HCEC 1CT (cell line): ENCODE results near the gene LRP5.
"Not testable (repeated sequence)": the region's sequence is repeated elsewhere in the genome, so short reads cannot be mapped to it uniquely, and the experiment has no call there.

Source experiments
- DNase-seq: peaks from one replicate; pipeline ENCODE4 v3.0.0-alpha.2; 2017

The LRP5 gene

GRCh38 chr11:68475626-68476025 lies 163.2 kb downstream of the LRP5 start:
- not testable (repeated sequence) for DNase-seq

GRCh38 chr11:68479390-68479789 lies 167.0 kb downstream of the LRP5 start:
- DNase-seq = no peak

GRCh38 chr11:68480193-68480592 lies 167.8 kb downstream of the LRP5 start:
- DNase-seq = no peak

DNA sequence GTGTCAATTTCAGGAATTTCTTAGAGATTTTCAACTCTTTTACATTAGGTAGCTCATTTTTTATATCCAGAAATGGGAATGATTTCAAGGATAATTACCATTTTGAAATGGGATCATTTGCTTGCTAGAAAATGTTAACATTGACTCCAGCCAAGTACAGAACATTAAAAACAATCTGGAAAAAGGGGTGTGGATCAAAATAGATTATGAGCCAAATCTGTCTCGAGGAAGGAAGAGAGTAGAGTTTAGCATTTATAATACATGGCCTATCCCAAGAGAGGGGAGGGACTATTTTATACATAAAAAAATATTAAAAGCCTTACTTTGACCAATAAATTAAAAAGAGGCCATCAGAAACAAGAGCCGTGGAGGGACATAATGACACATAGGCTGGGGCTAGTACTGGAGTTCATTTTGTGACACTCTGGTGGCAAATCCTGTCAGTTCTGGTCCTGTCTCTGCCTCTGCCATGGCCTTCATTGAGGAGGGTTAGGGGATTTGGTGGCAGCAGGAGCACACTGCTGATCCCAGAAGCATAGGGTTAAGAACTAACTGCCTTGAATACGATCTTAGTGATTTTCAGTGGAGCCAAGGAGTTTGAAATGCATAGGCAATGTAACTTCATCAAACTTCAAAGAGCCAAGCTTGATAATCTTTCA lies 168.6 kb downstream of the LRP5 start:
- DNase-seq = no peak

DNA sequence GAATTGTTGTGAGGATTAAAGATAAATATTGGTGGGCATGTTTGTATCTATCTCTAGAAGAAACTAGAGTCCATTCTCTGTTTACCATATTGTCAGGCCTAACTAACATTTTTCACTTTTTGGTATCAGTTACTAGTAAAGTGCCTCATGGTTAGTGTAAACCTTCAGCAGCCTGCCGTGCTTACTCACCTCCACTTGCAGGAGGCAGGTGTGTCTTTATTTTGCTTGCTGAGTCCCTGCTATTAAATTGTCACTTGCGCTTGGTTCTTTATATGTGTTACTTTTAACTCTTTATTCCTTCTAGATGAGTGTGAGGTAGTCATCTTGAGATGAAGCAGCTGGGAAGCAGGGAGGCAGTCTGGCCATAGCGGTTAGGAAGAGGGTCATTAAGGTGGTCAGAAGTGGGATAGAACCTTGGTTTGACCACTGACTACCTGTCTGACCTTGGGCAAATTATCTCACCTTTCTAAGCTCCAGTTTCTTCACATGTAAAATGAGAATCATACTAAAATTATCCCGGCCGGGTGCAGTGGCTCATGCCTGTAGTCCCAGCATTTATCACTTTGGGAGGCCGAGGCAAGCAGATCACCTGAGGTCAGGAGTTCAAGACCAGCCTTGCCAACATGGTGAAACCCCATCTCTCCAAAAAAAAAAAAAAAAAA lies 169.3 kb downstream of the LRP5 start:
- DNase-seq = no peak

GRCh38 chr11:68488623-68489022 lies 176.2 kb downstream of the LRP5 start:
- DNase-seq = no peak

DNA sequence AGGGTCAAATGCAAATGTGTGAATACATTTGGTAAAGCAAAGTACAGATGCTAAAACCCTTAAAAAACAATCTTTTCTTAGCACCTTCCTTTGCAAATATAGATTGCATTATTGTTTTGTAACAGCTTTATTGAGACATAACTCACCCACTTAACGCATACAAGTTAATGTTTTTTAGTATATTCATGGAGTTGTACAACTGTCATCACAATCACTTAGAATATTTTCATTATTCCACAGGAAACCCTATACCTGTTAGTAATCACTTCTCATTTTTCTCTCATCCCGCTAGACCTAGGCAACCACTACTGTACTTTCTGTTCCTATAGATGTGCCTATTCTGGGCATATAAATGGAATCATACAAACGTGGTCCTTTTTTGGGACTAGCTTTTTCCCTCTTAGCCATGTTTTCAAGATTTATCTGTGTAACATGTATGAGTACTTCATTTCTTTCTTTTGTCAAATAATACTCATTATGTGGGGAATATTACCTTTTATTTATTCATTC lies 182.9 kb downstream of the LRP5 start:
- no peak for DNase-seq

DNA sequence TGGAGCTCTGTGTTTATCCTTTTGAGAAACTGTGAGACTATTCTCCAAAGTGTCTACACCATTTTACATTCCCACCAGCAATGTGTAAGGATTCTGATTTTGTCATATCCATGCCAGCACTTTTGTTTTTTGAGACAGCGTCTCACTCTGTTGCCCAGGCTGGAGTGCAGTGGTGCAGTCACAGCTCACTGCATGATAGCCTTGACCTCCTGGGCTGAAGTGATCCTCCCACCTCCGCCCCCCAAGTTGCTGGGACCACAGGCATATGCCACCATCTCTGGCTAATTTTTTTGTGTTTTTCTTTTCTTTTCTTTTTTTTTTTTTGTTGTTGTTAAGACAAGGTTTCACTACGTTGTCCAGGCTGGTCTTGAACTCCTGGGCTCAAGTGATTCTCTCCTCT lies 183.5 kb downstream of the LRP5 start:
- DNase-seq = no peak

GRCh38 chr11:68497761-68498160 lies 185.4 kb downstream of the LRP5 start:
- DNase-seq = no peak

GRCh38 chr11:68498321-68498720 lies 185.9 kb downstream of the LRP5 start:
- no peak for DNase-seq
